SK-N-SH treated with all-trans-retinoic acid at 6 μM for 48 hours (cell line): ENCODE results near the gene GSG1L.

ENCODE experiments used
- ATAC-seq: fragments of 200-7000 bp; cut with Tn5 transposase; 3 replicates; pipeline ENCODE4 v1.9.1; 2020; ENCODE audit warnings: mild to moderate bottlenecking, moderate library complexity
- ARNTL ChIP-seq: fragments of 450-650 bp; formaldehyde crosslinking; IDR thresholded peaks from 2 replicates; pipeline ENCODE4 v1.5.0; 2020; ENCODE audit warnings: low read depth, mild to moderate bottlenecking, moderate library complexity, borderline replicate concordance
- BACH2 ChIP-seq: fragments of 250-450 bp; sonication (Bioruptor Pico); IDR thresholded peaks from 2 replicates; pipeline ENCODE4 v1.9.0; 2021; ENCODE audit warnings: mild to moderate bottlenecking, borderline replicate concordance
- CSDC2 ChIP-seq: fragments of 250-450 bp; sonication (Bioruptor Pico); IDR thresholded peaks from 2 replicates; pipeline ENCODE4 v1.5.0; 2020; ENCODE audit warnings: mild to moderate bottlenecking, moderate library complexity
- ESRRG ChIP-seq: fragments of 250-450 bp; sonication (Bioruptor Pico); IDR thresholded peaks from 2 replicates; pipeline ENCODE4 v1.6.1; 2021; ENCODE audit warnings: mild to moderate bottlenecking
- GLIS3 ChIP-seq: fragments of 250-450 bp; sonication (Bioruptor Pico); IDR thresholded peaks from 2 replicates; pipeline ENCODE4 v1.5.0; 2020; ENCODE audit warnings: mild to moderate bottlenecking, moderate library complexity
- ISL1 ChIP-seq: fragments of 250-450 bp; sonication (Bioruptor Pico); IDR thresholded peaks from 2 replicates; pipeline ENCODE4 v2.1.2; 2022; ENCODE audit warnings: mild to moderate bottlenecking, moderate library complexity
- OSR1 ChIP-seq: fragments of 250-450 bp; sonication (Bioruptor Pico); IDR thresholded peaks from 2 replicates; pipeline ENCODE4 v1.8.0; 2022; ENCODE audit warnings: moderate library complexity, mild to moderate bottlenecking, inconsistent platforms
- PATZ1 ChIP-seq: fragments of 250-450 bp; sonication (Bioruptor Pico); IDR thresholded peaks from 2 replicates; pipeline ENCODE4 v1.8.0; 2020; ENCODE audit warnings: mild to moderate bottlenecking, moderate library complexity, borderline replicate concordance
- RARB ChIP-seq: fragments of 250-450 bp; sonication (Bioruptor Pico); IDR thresholded peaks from 2 replicates; pipeline ENCODE4 v1.8.0; 2021; ENCODE audit warnings: mild to moderate bottlenecking, moderate library complexity
- TCF4 ChIP-seq: fragments of 250-450 bp; sonication (Bioruptor Pico); IDR thresholded peaks from 2 replicates; pipeline ENCODE4 v1.8.0; 2021; ENCODE audit warnings: mild to moderate bottlenecking, moderate library complexity, borderline replicate concordance
- TOX ChIP-seq: fragments of 250-450 bp; sonication (Bioruptor Pico); IDR thresholded peaks from 2 replicates; pipeline ENCODE4 v1.8.0; 2021; ENCODE audit warnings: mild to moderate bottlenecking, moderate library complexity, borderline replicate concordance
- ZC3H10 ChIP-seq: fragments of 250-450 bp; sonication (Bioruptor Pico); IDR thresholded peaks from 2 replicates; pipeline ENCODE4 v1.5.1; 2021; ENCODE audit warnings: mild to moderate bottlenecking, moderate library complexity
- ZFP3 ChIP-seq: fragments of 250-450 bp; sonication (Bioruptor Pico); IDR thresholded peaks from 2 replicates; pipeline ENCODE4 v1.5.0; 2020; ENCODE audit warnings: mild to moderate bottlenecking, moderate library complexity
- ZFP30 ChIP-seq: fragments of 450-650 bp; formaldehyde crosslinking; IDR thresholded peaks from 2 replicates; pipeline ENCODE4 v1.5.0; 2022; ENCODE audit warnings: mild to moderate bottlenecking, moderate library complexity
- ZNF565 ChIP-seq: fragments of 450-650 bp; formaldehyde crosslinking; conservative IDR thresholded peaks from 2 replicates; pipeline ENCODE4 v1.5.0; 2020; ENCODE audit warnings: low read depth, mild to moderate bottlenecking, moderate library complexity
- ZNF70 ChIP-seq: fragments of 450-650 bp; formaldehyde crosslinking; IDR thresholded peaks from 2 replicates; pipeline ENCODE4 v1.5.0; 2020; ENCODE audit warnings: mild to moderate bottlenecking, moderate library complexity
- ZNF8 ChIP-seq: fragments of 450-650 bp; formaldehyde crosslinking; IDR thresholded peaks from 2 replicates; pipeline ENCODE4 v1.5.0; 2020; ENCODE audit warnings: mild to moderate bottlenecking, moderate library complexity
- TF ChIP-seq, protein P1 (sequence below): fragments of 250-450 bp; sonication (Bioruptor Pico); IDR thresholded peaks from 2 replicates; pipeline ENCODE4 v1.5.0; 2020; ENCODE audit warnings: mild to moderate bottlenecking, moderate library complexity
- TF ChIP-seq, protein P2 (sequence below): fragments of 250-450 bp; sonication (Bioruptor Pico); IDR thresholded peaks from 2 replicates; pipeline ENCODE4 v1.5.1; 2021; ENCODE audit warnings: mild to moderate bottlenecking, moderate library complexity
- TF ChIP-seq, protein P3 (sequence below): fragments of 250-450 bp; sonication (Bioruptor Pico); IDR thresholded peaks from 2 replicates; pipeline ENCODE4 v1.5.1; 2020; ENCODE audit warnings: low read depth, mild to moderate bottlenecking, moderate library complexity

The GSG1L gene

DNA sequence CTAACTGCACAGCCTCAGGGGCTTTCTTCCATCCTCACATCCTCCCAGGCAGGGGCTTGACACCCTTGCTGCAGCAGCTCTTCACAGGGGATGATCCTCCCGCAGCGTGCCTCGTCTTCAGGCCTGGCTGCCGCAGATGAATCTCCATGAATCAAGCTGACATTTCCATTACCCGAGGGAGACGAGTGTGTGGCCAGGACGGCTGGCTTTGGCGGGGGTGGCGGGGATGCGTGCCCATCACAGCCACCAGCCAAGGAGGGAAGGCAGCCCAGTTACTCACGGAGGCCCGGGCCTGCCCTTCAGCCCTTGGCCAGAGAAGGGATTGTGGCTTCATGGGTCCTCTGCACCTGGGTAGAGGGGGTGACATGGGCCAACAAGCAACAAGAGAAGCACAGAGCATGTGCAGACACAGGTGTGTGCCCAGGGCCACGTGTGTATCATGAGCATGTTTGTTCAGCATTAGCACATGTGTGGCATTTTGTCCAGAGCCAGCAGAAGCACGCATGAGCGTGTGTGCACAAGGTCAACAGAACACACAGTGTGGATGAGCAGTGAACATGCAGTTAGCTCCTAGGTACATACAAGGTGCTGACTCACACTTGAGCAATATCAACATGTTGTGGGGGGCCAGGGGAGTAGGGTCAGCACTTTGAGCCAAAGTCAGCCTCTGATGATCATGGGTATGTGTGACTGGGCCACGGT lies 277.1 kb downstream of the GSG1L start (continued):
- TF ChIP-seq, protein P1, sequence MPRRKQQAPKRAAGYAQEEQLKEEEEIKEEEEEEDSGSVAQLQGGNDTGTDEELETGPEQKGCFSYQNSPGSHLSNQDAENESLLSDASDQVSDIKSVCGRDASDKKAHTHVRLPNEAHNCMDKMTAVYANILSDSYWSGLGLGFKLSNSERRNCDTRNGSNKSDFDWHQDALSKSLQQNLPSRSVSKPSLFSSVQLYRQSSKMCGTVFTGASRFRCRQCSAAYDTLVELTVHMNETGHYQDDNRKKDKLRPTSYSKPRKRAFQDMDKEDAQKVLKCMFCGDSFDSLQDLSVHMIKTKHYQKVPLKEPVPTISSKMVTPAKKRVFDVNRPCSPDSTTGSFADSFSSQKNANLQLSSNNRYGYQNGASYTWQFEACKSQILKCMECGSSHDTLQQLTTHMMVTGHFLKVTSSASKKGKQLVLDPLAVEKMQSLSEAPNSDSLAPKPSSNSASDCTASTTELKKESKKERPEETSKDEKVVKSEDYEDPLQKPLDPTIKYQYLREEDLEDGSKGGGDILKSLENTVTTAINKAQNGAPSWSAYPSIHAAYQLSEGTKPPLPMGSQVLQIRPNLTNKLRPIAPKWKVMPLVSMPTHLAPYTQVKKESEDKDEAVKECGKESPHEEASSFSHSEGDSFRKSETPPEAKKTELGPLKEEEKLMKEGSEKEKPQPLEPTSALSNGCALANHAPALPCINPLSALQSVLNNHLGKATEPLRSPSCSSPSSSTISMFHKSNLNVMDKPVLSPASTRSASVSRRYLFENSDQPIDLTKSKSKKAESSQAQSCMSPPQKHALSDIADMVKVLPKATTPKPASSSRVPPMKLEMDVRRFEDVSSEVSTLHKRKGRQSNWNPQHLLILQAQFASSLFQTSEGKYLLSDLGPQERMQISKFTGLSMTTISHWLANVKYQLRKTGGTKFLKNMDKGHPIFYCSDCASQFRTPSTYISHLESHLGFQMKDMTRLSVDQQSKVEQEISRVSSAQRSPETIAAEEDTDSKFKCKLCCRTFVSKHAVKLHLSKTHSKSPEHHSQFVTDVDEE, result no peak
- TF ChIP-seq, protein P2, sequence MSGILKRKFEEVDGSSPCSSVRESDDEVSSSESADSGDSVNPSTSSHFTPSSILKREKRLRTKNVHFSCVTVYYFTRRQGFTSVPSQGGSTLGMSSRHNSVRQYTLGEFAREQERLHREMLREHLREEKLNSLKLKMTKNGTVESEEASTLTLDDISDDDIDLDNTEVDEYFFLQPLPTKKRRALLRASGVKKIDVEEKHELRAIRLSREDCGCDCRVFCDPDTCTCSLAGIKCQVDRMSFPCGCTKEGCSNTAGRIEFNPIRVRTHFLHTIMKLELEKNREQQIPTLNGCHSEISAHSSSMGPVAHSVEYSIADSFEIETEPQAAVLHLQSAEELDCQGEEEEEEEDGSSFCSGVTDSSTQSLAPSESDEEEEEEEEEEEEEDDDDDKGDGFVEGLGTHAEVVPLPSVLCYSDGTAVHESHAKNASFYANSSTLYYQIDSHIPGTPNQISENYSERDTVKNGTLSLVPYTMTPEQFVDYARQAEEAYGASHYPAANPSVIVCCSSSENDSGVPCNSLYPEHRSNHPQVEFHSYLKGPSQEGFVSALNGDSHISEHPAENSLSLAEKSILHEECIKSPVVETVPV (CRISPR knock-in tag), result no peak
- TF ChIP-seq CSDC2 (no peak), ARNTL (CRISPR knock-in tag) (no peak), PATZ1 (no peak), ESRRG (no peak), TCF4 (CRISPR knock-in tag) (no peak), ZFP30 (CRISPR knock-in tag) (no peak)

DNA sequence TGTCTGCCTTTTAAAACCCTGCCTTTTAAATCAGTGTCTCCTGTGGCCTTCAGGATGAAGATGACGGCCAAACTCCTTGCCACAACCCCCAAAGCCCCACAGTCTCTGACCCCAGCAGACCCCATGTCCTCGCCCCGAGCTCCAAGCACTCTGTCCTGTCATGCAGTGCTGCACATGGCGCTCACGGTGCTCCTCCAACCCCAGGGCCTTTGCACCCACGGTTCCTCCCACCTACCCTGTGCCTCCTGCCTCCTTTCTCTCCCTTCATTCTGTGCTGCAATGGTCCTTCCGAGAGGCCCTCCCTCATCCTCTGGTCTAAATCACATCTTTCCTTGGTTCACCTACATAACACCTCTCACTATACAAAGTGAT lies 278.2 kb downstream of the GSG1L start:
- TF ChIP-seq RARB (CRISPR knock-in tag) (no peak), ZC3H10 (CRISPR knock-in tag) (no peak), BACH2 (CRISPR knock-in tag) (no peak)
- TF ChIP-seq, all 23 proteins: peak for 0
- no peak for ATAC-seq

GRCh38 chr16:27784351-27785306 lies 278.9 kb downstream of the GSG1L start:
- ATAC-seq, result no peak

More at GRCh38 chr16:27784351-27785306, 278.9 kb downstream of the GSG1L start:
- TF ChIP-seq ZNF565 (CRISPR knock-in tag), result no peak
- no peak for TF ChIP-seq ZNF70 (CRISPR knock-in tag)
- TF ChIP-seq, protein P2 (CRISPR knock-in tag), result no peak
- no peak for TF ChIP-seq GLIS3 (CRISPR knock-in tag)
- TF ChIP-seq PATZ1, result no peak
- no peak for TF ChIP-seq BACH2 (CRISPR knock-in tag)
- TF ChIP-seq ZFP3 (CRISPR knock-in tag), result no peak
- TF ChIP-seq RARB (CRISPR knock-in tag), result no peak
- TF ChIP-seq ZNF8 (CRISPR knock-in tag), result no peak
- TF ChIP-seq, protein P1, result no peak
- no peak for TF ChIP-seq ISL1 (CRISPR knock-in tag)
- TF ChIP-seq OSR1 (CRISPR knock-in tag), result no peak
- TF ChIP-seq, protein P3, sequence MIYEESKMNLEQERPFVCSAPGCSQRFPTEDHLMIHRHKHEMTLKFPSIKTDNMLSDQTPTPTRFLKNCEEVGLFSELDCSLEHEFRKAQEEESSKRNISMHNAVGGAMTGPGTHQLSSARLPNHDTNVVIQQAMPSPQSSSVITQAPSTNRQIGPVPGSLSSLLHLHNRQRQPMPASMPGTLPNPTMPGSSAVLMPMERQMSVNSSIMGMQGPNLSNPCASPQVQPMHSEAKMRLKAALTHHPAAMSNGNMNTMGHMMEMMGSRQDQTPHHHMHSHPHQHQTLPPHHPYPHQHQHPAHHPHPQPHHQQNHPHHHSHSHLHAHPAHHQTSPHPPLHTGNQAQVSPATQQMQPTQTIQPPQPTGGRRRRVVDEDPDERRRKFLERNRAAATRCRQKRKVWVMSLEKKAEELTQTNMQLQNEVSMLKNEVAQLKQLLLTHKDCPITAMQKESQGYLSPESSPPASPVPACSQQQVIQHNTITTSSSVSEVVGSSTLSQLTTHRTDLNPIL (CRISPR knock-in tag), result no peak
- TF ChIP-seq TOX (CRISPR knock-in tag), result no peak
